AG09319 (cell line): ENCODE results near the gene PARD3.

Source experiments
- DNase-seq: peaks from one replicate; pipeline ENCODE4 v3.0.0-alpha.2; 2010; ENCODE audit warnings: low read depth; ENCODE audit errors: extremely low read depth
- TF ChIP-seq, protein P1 (sequence below): IDR thresholded peaks from 2 replicates; pipeline ENCODE4 v1.5.1; 2011; ENCODE audit warnings: low read depth, mild to moderate bottlenecking, inconsistent platforms, low read length, moderate library complexity

PARD3 gene

DNA sequence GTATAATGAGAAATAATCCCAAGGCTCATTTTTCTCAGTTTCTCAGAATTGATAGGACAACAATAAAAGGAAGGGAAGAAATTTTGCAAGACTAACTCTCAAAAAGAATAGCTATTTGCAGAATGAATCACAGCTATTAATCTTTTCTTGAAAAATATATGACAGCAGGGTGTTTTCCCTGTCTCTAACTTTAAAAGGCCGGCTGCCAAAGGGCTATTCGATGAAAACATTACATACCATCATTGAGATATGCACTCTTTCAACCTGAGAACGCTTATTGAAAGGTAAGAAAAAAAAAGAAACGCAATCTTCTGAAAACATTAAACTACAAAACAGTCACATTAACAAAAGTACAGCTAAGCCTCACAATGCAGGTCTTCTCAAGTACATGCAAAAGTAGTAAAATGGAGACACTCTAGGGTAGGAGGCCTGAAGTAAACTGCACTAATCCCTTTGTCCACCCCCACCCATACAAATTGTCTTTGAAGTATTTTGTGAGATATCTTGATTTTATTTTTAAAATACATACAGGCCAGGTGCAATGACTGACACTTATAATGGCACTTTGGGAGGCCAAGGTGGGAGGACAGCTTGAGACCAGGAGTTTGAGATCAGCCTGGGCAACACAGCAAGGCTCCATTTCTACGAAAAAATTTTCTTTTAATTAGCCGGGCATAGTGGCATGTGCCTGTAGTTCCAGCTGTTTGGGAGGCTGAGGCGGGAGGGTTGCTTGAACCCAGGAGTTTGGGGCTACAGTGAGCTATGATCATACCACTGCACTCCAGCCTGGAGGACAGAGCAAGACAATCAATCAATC is 83.0 kb downstream of the PARD3 start:
- DNase-seq, result no peak

DNA sequence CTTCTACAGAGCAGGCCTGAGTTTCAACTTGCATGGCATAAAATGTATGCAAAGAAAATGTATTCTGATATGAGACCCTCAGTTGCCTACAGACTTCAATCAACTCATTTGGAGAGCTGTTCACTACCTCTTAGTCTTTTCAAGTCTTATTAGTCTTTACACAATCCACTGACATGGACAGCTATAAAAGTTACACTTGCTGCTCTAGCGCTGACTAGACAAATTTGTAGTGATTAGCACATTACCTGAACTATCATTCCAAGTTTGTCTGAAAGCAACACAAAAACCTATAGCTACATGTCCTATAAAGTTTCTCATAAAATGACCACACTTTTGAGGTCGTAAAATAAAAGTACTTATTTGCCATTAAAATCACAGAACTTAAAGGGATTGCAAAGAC is 83.9 kb downstream of the PARD3 start:
- TF ChIP-seq, protein P1, sequence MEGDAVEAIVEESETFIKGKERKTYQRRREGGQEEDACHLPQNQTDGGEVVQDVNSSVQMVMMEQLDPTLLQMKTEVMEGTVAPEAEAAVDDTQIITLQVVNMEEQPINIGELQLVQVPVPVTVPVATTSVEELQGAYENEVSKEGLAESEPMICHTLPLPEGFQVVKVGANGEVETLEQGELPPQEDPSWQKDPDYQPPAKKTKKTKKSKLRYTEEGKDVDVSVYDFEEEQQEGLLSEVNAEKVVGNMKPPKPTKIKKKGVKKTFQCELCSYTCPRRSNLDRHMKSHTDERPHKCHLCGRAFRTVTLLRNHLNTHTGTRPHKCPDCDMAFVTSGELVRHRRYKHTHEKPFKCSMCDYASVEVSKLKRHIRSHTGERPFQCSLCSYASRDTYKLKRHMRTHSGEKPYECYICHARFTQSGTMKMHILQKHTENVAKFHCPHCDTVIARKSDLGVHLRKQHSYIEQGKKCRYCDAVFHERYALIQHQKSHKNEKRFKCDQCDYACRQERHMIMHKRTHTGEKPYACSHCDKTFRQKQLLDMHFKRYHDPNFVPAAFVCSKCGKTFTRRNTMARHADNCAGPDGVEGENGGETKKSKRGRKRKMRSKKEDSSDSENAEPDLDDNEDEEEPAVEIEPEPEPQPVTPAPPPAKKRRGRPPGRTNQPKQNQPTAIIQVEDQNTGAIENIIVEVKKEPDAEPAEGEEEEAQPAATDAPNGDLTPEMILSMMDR, result no peak
- no peak for DNase-seq

More for the DNA sequence above, 83.0 kb downstream of the PARD3 start:
- TF ChIP-seq, protein P1, result no peak

DNA sequence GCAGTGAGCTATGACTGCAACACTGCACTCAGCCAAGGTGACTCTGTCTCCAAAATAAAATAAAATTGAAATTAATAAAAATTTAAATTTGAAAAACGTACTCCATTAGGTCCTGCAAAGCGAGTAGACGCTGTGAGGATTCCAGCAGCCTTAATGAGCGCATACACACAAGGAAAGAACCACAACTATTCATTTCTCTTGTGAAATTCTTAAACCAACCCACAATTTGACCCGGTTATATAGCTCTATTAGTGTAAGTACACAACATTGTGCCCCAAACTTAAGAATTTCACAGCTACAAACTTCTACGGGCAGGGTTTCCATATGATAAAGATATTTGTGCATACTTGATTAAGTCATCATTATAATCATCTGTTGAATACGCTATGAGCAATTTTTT is 84.4 kb downstream of the PARD3 start:
- TF ChIP-seq, protein P1, result no peak
- no peak for DNase-seq

DNA sequence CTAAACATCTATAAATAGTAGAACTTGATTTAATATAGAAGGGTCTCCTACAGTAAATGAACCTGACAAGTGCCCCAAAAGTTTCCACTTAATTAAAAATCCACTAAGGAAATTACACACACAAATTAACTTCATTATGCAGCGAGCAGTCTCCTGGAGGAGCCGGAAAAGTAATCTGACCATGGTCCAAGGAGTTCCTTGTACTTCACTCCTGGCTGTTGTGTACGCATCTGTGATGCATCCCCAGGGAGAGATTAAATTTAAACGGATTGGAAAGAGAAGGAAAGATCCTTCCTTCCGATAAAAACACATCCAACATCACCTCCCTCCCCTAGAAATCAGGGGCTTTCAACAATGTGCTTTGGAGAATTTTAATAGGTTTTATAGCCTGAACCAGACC is 85.5 kb downstream of the PARD3 start:
- no peak for DNase-seq
- TF ChIP-seq, protein P1, result no peak

DNA sequence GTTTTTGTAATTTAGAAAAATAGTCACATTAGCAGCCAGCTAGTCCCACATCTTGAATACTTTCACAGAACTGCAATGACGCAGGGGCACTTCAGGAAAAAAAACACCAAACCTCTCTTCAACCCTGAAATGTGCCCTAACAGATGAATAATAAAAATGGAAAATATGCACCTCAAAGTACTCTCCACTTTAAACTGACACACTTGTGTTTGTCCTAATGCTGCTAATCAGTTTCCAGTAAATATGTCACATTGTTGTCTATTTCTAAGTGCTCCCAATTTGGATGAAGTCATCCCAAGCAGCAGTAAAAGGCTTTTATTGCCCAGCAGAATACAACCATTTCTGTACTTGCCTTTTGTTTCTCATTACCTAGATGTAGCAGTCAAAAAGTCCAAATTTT is 86.7 kb downstream of the PARD3 start:
- DNase-seq, result no peak
- TF ChIP-seq, protein P1, result no peak

DNA sequence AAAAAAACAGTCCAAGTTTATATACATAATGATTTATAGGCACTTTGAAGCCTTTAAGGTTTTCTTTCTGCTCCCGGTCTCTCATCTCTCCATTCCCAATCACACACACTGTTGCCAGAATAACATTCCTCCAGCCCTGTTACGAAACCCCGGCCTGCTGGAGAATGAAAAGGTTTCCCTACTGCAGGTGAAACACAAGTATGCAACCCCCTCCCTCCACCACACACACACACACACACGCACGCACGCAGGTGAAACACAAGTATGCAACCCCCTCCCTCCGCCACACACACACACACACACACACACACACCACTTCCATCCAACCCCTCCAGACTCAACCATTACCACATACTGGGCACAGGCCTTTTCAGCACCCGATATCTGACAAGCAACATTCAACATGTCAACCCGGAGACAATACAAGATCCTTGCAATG is 87.5 kb downstream of the PARD3 start:
- no peak for DNase-seq

DNA sequence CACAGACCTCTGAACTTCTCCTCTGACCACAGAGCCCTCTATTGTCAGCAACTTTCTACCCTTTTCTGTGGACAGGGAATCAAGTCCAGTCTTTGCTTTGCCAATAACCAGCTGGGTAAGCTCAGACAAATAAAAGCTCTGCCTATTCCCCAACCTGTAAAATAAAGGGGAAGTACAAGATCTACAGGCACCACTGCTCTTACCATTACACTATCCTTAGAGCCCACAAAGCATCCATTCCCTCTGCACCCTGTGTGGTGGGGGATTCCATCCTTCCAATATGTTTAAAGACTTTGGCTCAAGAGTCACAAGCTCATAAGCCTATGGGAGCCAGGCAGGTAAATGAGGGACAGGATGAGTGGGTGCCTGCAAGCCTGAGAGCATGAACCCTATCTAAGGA is 88.2 kb downstream of the PARD3 start:
- TF ChIP-seq, protein P1, result no peak
- no peak for DNase-seq

More for the DNA sequence above, 87.5 kb downstream of the PARD3 start:
- TF ChIP-seq, protein P1, result no peak
